ENCODE results near the gene MTHFD2L.

- TF ChIP-seq, protein P1, sequence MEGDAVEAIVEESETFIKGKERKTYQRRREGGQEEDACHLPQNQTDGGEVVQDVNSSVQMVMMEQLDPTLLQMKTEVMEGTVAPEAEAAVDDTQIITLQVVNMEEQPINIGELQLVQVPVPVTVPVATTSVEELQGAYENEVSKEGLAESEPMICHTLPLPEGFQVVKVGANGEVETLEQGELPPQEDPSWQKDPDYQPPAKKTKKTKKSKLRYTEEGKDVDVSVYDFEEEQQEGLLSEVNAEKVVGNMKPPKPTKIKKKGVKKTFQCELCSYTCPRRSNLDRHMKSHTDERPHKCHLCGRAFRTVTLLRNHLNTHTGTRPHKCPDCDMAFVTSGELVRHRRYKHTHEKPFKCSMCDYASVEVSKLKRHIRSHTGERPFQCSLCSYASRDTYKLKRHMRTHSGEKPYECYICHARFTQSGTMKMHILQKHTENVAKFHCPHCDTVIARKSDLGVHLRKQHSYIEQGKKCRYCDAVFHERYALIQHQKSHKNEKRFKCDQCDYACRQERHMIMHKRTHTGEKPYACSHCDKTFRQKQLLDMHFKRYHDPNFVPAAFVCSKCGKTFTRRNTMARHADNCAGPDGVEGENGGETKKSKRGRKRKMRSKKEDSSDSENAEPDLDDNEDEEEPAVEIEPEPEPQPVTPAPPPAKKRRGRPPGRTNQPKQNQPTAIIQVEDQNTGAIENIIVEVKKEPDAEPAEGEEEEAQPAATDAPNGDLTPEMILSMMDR (IDR thresholded peaks at IDR 0.05; ENCODE audit: poor library complexity), result no peak
- TF ChIP-seq EZH2 (IDR thresholded peaks at IDR 0.05; ENCODE audit: borderline replicate concordance), result no peak
Measured at GRCh38 chr4:74205046-74205445, 47.1 kb downstream of the MTHFD2L start.
